NOMO-1 (cell line): ENCODE data around the gene TBX21.

Source experiments
- DNase-seq, 2 experiments: peaks; one replicate each; lab custom pipeline; 2025; ENCODE audit not compliant: unreplicated experiment in 2 of 2; lab: John Stamatoyannopoulos, UW

TBX21 gene

GRCh38 chr17:47733047-47733673 is at the start of gene TBX21:
TBX21 (plus strand) TSS chr17:47733236; CDS start chr17:47733455, 219 bp downstream.
- DNase-seq, result peak; percentile 88 to 89

GRCh38 chr17:47684025-47684424 is 49.0 kb upstream of the TBX21 start:
- no peak for DNase-seq

- DNase-seq, result no peak
These were observed 48.4 kb upstream of the TBX21 start for GRCh38 chr17:47684535-47685193.

- no peak for DNase-seq
These were observed 47.3 kb upstream of the TBX21 start for GRCh38 chr17:47685556-47686275.

- no peak for DNase-seq
These were observed 46.8 kb upstream of the TBX21 start for GRCh38 chr17:47686276-47686635.

GRCh38 chr17:47686664-47687327 is 46.2 kb upstream of the TBX21 start:
- no peak for DNase-seq

GRCh38 chr17:47687328-47687690 is 45.7 kb upstream of the TBX21 start:
- DNase-seq, result no peak

- no peak for DNase-seq
These were observed 45.3 kb upstream of the TBX21 start for GRCh38 chr17:47687748-47688147.

- DNase-seq, result no peak
These were observed 42.9 kb upstream of the TBX21 start for GRCh38 chr17:47690121-47690520.

GRCh38 chr17:47692137-47692894 is 40.7 kb upstream of the TBX21 start:
- DNase-seq, result no peak

- no peak for DNase-seq
These were observed 39.9 kb upstream of the TBX21 start for GRCh38 chr17:47692895-47693730.

- DNase-seq, result no peak
These were observed 39.1 kb upstream of the TBX21 start, which contains the start of gene TBKBP1 for GRCh38 chr17:47693731-47694580. TBKBP1 (plus strand) TSS chr17:47694161; CDS start chr17:47696113, 1,952 bp downstream.

GRCh38 chr17:47694581-47695428 is 38.2 kb upstream of the TBX21 start:
- peak; percentile 57 to 67 for DNase-seq

- DNase-seq, result peak; percentile 51 to 64
These were observed 37.3 kb upstream of the TBX21 start for GRCh38 chr17:47695429-47696376.

GRCh38 chr17:47696717-47697642 is 36.1 kb upstream of the TBX21 start:
- DNase-seq, result no peak
